CD14-positive monocyte (primary cell): ENCODE results near the gene AQP2. TPM values are rescaled to one million over a fixed set of nuclear protein-coding genes. Genes with fewer than 3 reads are reported as not detected.

Source experiments
- DNase-seq, 3 donors: peaks; one replicate each; pipeline ENCODE4 v3.0.0-alpha.2; 2011 to 2022
- H2AFZ ChIP-seq: 2 replicates; pipeline ENCODE4 v1.6.0; 2012; ENCODE audit warnings: mild to moderate bottlenecking, low read depth, low read length, inconsistent platforms; ENCODE audit not compliant: insufficient read depth, poor library complexity, severe bottlenecking
- H3K27ac ChIP-seq, 2 donors: 1 replicate in 1 of 2; 2 replicates in 1 of 2; pipeline ENCODE4 v1.5.1; 2012 to 2013; ENCODE audit warnings: low read length in 2 of 2, control low read depth in 1 of 2, inconsistent platforms in 1 of 2, low read depth in 1 of 2, mild to moderate bottlenecking in 1 of 2
- H3K27me3 ChIP-seq, 2 donors: one replicate each; pipeline versions ENCODE4 v1.6.0 to v1.6.1; 2011 to 2013; ENCODE audit warnings: low read length in 2 of 2; ENCODE audit not compliant: control insufficient read depth in 2 of 2, insufficient read depth in 2 of 2
- H3K36me3 ChIP-seq, 2 donors: replicated peaks in 1 of 2; 1 replicate in 1 of 2; 2 replicates in 1 of 2; pipeline versions ENCODE4 v1.5.1 to v1.6.1; 2012 to 2013; ENCODE audit warnings: low read length in 2 of 2, control low read depth in 1 of 2, inconsistent platforms in 1 of 2, mild to moderate bottlenecking in 1 of 2; ENCODE audit not compliant: insufficient read depth in 2 of 2, control insufficient read depth in 1 of 2
- H3K4me1 ChIP-seq, 2 donors: 1 replicate in 1 of 2; 2 replicates in 1 of 2; pipeline versions ENCODE4 v1.5.1 to v1.6.1; 2012 to 2013; ENCODE audit warnings: low read length in 2 of 2, control low read depth in 1 of 2, inconsistent platforms in 1 of 2, mild to moderate bottlenecking in 1 of 2, moderate library complexity in 1 of 2; ENCODE audit not compliant: insufficient read depth in 2 of 2, control insufficient read depth in 1 of 2
- H3K4me2 ChIP-seq: replicated peaks from 2 replicates; pipeline ENCODE3; 2012; ENCODE audit warnings: low read length, moderate library complexity, mild to moderate bottlenecking; ENCODE audit not compliant: poor library complexity, severe bottlenecking; ENCODE audit errors: extremely low read depth
- H3K4me3 ChIP-seq, 3 experiments: fragments of 200-600 bp in 1 of 3; sonication (generic) in 1 of 3; replicated peaks in 1 of 3; 1 replicate in 2 of 3; 2 replicates in 1 of 3; pipeline ENCODE4 v1.5.1; 2011 to 2013; ENCODE audit warnings: low read length in 3 of 3, mild to moderate bottlenecking in 3 of 3, control low read depth in 2 of 3, low read depth in 2 of 3, inconsistent platforms in 1 of 3, moderate library complexity in 1 of 3
- H3K79me2 ChIP-seq: 2 replicates; pipeline ENCODE4 v1.6.0; 2012; ENCODE audit warnings: mild to moderate bottlenecking, control low read depth, inconsistent platforms, low read length, moderate library complexity; ENCODE audit not compliant: insufficient read depth
- H3K9ac ChIP-seq: 2 replicates; pipeline ENCODE4 v1.6.0; 2017; ENCODE audit warnings: low read length, mild to moderate bottlenecking; ENCODE audit not compliant: insufficient read depth, poor library complexity, severe bottlenecking
- H3K9me3 ChIP-seq, 2 donors: replicated peaks in 1 of 2; 1 replicate in 1 of 2; 2 replicates in 1 of 2; pipeline versions ENCODE4 v1.5.1 to v1.6.1; 2012 to 2013; ENCODE audit warnings: low read length in 2 of 2, control low read depth in 1 of 2; ENCODE audit not compliant: control insufficient read depth in 1 of 2, insufficient read depth in 1 of 2
- H4K20me1 ChIP-seq: 2 replicates; pipeline ENCODE4 v1.6.0; 2012; ENCODE audit warnings: mild to moderate bottlenecking, low read length, control low read depth, moderate library complexity; ENCODE audit not compliant: insufficient read depth
- H3K27ac Mint-ChIP-seq, 7 donors: one replicate each; pipeline ENCODE4 v1.8.0; 2020; ENCODE audit warnings: mild to moderate bottlenecking in 7 of 7, mixed read lengths in 7 of 7, moderate library complexity in 6 of 7, inconsistent platforms in 2 of 7
- H3K27me3 Mint-ChIP-seq, 3 donors: one replicate each; pipeline ENCODE4 v1.8.0; 2021 to 2022; ENCODE audit warnings: low read depth in 3 of 3, mild to moderate bottlenecking in 3 of 3, mixed read lengths in 3 of 3, moderate library complexity in 3 of 3, inconsistent platforms in 1 of 3
- H3K36me3 Mint-ChIP-seq, 2 donors: one replicate each; pipeline ENCODE4 v1.8.0; 2020; ENCODE audit warnings: mixed read lengths in 2 of 2, inconsistent platforms in 1 of 2, mild to moderate bottlenecking in 1 of 2
- H3K4me1 Mint-ChIP-seq: one replicate; pipeline ENCODE4 v1.8.0; 2020; ENCODE audit warnings: mild to moderate bottlenecking, mixed read lengths
- H3K4me3 Mint-ChIP-seq, 2 donors: one replicate each; pipeline ENCODE4 v1.8.0; 2020; ENCODE audit warnings: mild to moderate bottlenecking in 2 of 2, mixed read lengths in 2 of 2, moderate library complexity in 1 of 2
- H3K9me3 Mint-ChIP-seq, 7 donors: one replicate each; pipeline ENCODE4 v1.8.0; 2020 to 2022; ENCODE audit warnings: mixed read lengths in 7 of 7, mild to moderate bottlenecking in 6 of 7, moderate library complexity in 6 of 7, inconsistent platforms in 2 of 7
- WGBS: methylation state at CpG from one replicate; pipeline ENCODE4 v1.1.5; 2013; ENCODE audit warnings: missing lambda C conversion rate; ENCODE audit not compliant: insufficient coverage; 5-methylcytosine and 5-hydroxymethylcytosine counted together
- intact Hi-C, 2 donors: fragments of 100-400 bp; cut with micrococcal nuclease; formaldehyde crosslinking; loops; one replicate each; pipeline versions ENCODE4 v1.15.0 to v1.15.1; 2023
- polyA plus RNA-seq, 3 donors: library from polyadenylated mRNA; depleted of rRNA in 1 of 3; unstranded in 2 of 3; stranded (reverse) in 1 of 3; fragments of 300-500 nt in 2 of 3; fragments of >200 nt in 1 of 3; fragmentation: Illumina TruSeq in 2 of 3; gene quantifications; 1 replicate in 2 of 3; 2 replicates in 1 of 3; pipeline ENCODE4 v1.2.3, GENCODE V29; 2012 to 2021
- TF ChIP-seq, protein P1 (sequence below): fragments of 200-600 bp; IDR thresholded peaks from one replicate; pipeline ENCODE4 v1.8.0; 2022; ENCODE audit warnings: antibody characterized with exemption, mild to moderate bottlenecking

Gene AQP2
- polyA plus RNA-seq, 3 donors, result not detected

DNA sequence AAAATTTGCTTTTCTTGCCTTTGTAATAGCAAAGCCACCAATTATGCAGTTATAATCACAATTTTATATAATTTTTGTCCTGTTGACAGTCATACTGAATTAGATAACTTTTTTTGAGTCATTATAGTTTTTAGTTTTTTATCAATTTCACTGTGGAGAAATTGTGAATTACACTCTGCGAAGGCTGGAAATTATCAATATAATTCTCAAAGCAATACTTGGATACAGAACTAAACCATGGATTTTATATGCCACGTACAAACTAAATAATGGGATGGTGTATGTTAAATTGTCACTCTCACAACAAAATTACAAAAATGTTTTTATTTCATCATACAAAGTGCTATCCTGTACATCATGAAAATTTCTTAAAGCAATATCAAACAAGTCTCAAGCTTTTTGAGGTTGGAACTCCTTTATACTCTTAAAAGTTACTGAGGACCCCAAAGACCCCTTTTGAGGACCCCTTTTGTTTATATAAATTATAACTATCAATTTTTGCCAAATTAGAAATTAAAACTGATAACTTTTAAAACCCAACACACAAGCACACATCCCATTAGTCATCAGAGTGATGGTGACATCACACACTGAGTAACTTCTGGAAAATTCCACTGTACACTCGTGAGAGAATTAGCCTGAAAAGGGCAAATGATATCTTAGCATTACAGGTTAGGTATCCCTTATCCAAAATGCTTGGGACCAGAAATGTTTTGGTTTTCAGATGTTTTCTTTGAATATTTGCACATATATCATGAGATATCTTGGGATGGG, 19.8 kb upstream of the AQP2 start:
- Histone ChIP-seq H3K27ac (no peak overlapping the region), H3K79me2 (no peaks in the 10 kb centered on the region), H2AFZ (no peak overlapping the region), H3K4me3 (no peak overlapping the region), H3K9me3 (no peaks in the 10 kb centered on the region), H3K27me3 (peaks cover 0 to 8% of the 10 kb centered on the region in 2 donors), H3K4me2 (no peak overlapping the region), H4K20me1 (no peaks in the 10 kb centered on the region), H3K36me3 (no peaks in the 10 kb centered on the region), H3K4me1 (no peaks in the 10 kb centered on the region), H3K9ac (peak overlapping the region; percentile 8)
- no peaks in the 10 kb centered on the region for H3K4me1 Mint-ChIP-seq
- H3K9me3 Mint-ChIP-seq, result no peaks in the 10 kb centered on the region
- peaks cover 19 to 26% (median 22%) of the 10 kb centered on the region in 3 donors for H3K27me3 Mint-ChIP-seq
- no peaks in the 10 kb centered on the region for H3K36me3 Mint-ChIP-seq
- H3K4me3 Mint-ChIP-seq, result no peak overlapping the region
- no peak overlapping the region for H3K27ac Mint-ChIP-seq
- no CpG with 5 or more reads among the region's 3 CpGs for WGBS
- TF ChIP-seq, protein P1, sequence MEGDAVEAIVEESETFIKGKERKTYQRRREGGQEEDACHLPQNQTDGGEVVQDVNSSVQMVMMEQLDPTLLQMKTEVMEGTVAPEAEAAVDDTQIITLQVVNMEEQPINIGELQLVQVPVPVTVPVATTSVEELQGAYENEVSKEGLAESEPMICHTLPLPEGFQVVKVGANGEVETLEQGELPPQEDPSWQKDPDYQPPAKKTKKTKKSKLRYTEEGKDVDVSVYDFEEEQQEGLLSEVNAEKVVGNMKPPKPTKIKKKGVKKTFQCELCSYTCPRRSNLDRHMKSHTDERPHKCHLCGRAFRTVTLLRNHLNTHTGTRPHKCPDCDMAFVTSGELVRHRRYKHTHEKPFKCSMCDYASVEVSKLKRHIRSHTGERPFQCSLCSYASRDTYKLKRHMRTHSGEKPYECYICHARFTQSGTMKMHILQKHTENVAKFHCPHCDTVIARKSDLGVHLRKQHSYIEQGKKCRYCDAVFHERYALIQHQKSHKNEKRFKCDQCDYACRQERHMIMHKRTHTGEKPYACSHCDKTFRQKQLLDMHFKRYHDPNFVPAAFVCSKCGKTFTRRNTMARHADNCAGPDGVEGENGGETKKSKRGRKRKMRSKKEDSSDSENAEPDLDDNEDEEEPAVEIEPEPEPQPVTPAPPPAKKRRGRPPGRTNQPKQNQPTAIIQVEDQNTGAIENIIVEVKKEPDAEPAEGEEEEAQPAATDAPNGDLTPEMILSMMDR, result no peak
- peak in 1 of 3 donors; percentile 76 for DNase-seq
- intact Hi-C loops, result no loop called here

DNA sequence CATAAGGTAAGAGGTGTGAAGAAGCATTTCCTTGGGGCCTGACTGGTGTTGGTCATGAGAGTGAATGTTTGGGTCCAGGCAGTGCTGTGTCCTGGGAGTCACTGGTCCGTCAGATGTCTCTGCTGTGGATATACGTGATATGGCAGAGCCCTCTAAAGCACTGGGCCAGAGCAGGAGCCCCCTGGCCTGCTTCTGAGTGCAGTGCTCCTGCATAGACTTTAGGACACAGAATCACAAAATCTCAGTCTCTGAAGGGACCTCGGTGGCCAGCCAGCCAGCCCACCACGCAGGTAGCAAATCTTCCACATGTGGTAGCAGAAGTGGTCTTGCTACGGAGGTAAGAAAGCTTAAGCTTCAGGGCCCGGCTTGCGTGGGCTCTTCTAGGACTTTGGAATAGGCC, 18.5 kb upstream of the AQP2 start:
- Histone ChIP-seq H3K4me1 (no peaks in the 10 kb centered on the region), H3K4me3 (no peak overlapping the region), H3K27me3 (peaks cover 0 to 10% of the 10 kb centered on the region in 2 donors), H3K4me2 (no peak overlapping the region), H3K9ac (no peak overlapping the region), H2AFZ (no peak overlapping the region), H3K36me3 (no peaks in the 10 kb centered on the region), H4K20me1 (no peaks in the 10 kb centered on the region), H3K9me3 (no peaks in the 10 kb centered on the region), H3K79me2 (no peaks in the 10 kb centered on the region), H3K27ac (no peak overlapping the region)
- Mint-ChIP-seq H3K4me1 (no peaks in the 10 kb centered on the region), H3K27ac (no peak overlapping the region), H3K27me3 (peaks cover 18 to 27% (median 19%) of the 10 kb centered on the region in 3 donors), H3K36me3 (no peaks in the 10 kb centered on the region), H3K9me3 (peaks cover 0 to 1% (median 0%) of the 10 kb centered on the region in 7 donors), H3K4me3 (no peak overlapping the region)
- DNase-seq, result no peak
- 80% methylated on average over 5 of the region's 7 CpGs for WGBS
- intact Hi-C loops, result no loop called here
- TF ChIP-seq, protein P1, result no peak
